NCI-H345 (cell line): ENCODE measurements around the gene NR2C2AP.
"Not testable (repeated sequence)": the region's sequence is repeated elsewhere in the genome, so short reads cannot be mapped to it uniquely, and the experiment has no call there.

Experiments used
- DNase-seq: peaks from one replicate; lab custom pipeline; 2025; lab: John Stamatoyannopoulos, UW

The NR2C2AP gene

GRCh38 chr19:19181488-19181998 is 21.7 kb downstream of the NR2C2AP start:
- DNase-seq = no peak

DNA sequence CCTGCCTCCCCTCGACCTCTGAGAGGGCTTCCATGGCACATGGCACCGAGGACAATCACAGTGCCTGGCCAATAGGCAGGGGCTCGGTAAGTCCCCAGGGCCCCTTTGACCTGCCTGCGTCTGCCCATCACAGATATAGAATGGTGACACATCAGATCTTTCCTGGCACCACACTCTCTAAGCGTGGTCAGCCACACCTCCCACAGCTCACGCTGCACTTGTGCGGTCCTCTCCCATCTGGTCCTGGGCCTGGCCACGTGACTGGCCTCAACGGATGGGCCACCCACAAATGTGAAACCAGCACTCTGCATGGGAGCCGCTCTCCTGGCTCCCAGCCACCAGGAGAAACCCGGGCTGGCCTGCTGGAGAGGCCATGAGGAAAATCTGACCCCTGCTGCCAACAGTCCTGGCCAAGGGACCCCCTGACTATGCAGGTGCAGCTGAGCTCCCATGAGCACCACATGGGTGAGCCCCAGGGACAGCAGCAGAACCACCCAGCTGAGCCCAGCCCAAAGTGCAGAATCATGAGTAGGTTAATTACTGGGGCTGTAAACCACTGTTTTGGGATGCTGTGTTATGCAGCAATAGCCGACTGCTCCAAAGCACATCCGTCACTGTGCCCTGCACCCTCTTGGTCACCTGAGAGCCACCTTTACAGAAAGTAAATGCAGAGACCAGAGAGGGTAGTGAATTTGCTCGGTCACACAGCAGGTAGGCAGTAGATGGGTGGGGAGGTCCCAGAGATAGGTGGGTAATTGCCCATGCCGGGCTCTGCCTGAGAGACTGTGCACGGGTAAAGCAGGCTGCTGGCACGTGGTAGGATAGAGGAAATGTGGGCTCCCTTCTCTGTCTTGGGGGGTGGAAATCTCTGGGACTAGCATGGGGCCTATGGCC is 23.4 kb downstream of the NR2C2AP start:
- DNase-seq = no peak

- no peak for DNase-seq
Observed at GRCh38 chr19:19176950-19177349, 26.3 kb downstream of the NR2C2AP start.

DNA sequence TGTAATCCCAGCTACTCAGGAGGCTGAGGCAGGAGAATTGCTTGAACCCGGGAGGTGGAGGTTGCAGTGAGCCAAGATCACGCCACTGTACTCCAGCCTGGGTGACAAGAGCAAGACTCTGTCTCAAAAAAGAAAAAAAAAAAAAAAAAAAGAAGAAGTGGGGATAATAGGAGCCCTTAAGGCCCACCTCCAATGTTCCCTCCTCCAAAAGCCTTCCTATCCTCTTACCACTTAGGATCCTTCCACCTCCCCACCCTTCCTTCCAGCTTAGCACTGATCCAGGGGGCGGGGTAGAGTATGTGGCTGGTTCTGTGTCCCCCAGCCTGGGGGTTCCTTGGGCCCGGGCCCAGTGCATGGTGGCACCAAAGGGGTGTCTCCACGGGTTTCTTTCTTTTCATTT is 30.0 kb downstream of the NR2C2AP start:
- not testable (repeated sequence) for DNase-seq

DNA sequence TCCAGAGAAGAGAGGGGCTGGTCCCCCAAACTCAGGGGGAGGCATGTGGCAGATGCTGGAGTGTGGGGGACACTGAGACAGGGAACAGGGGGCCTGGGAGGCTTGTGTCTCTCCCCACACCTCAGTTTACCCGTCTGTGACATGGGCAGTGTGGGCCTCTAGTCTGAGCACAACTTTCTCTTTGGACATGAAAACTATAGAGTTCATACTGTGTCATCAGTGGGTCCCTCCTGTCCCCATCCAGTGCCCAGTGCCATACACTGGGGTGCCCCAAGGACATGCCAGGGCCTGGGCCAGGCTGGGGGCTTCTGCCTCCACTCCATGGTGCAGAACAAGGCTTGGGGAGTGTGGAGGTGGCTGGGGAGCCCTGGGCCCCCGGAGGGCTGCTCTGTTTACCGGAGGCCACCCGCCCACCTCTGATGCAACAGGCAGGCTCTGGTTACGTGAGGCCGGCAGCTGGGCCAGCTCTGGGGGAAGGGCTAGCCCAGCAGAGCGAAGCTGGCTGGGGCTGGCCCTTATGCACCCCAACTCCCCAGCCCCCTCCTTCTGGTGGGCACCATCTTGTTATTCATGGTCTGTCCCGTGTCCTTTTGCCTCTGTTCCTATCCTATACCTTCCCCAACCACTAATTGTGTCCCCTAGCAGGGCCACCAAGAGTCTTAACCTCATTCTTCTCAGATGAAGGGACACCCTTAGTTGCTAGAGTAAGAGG is 31.2 kb downstream of the NR2C2AP start:
- DNase-seq = no peak

- no peak for DNase-seq
Observed at GRCh38 chr19:19170873-19171672, 32.1 kb downstream of the NR2C2AP start.

- DNase-seq = peak; percentile 50
Observed at GRCh38 chr19:19170053-19170872, 33.0 kb downstream of the NR2C2AP start, which contains the start of gene MEF2B. Gene MEF2B (minus strand): TSS chr19:19170263. CDS start chr19:19150735, 19,528 bp downstream.

DNA sequence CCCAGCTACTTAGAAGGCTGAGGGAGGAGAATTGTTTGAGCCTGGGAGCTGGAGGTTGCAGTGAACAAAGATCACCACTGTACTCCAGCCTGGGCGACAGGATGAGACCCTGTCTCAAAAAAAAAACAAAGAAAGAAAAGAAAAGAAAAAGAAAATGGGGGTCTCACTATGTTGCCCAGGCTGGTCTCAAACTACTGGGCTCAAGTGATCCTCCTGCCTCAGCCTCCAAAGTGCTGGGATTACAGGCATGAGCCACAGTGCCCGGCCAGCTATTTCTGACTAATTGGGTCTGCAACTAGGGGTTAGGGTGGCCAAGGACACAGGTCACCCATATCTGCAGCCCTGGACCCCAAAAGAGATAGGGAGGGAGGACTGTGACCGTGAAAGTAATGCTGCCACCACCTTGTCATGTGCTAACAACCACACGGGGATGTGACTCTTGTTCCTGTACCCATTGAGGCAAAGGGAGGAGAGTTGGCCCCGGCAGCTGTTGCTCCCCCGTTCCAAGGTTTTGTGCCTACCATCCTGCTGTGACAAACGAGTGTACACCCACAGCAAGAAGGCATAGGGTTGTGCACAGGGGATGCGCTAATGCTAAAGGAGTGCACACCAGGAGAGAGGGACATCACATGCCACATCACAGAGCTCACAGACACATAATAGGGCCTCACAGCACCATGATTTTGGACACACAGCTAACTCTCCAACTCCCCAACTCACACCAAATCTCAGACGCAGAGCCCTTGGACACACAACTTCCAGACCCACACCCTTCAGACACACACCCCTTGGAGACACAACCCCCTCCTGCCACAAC is 33.8 kb downstream of the NR2C2AP start:
- DNase-seq = no peak

DNA sequence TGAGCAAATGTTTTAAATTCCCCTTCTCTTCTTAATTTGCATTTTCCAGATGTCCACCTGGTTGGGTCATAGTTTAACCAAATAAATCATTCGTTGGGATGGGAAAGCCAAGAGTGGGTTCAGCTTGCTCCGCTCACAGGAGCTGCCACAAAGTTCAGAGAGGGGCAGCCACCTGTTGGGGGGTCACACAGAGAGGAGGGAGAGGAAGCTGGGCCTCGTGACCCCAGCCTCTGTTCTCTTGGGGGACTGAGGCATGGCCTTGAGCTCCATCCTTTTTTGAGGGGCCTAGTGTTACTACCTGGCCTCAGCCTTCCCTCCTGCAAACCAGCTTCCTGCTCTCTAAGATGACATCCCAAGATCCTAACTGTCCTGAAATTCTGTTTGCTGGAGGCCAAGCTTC is 35.6 kb downstream of the NR2C2AP start:
- no peak for DNase-seq

DNA sequence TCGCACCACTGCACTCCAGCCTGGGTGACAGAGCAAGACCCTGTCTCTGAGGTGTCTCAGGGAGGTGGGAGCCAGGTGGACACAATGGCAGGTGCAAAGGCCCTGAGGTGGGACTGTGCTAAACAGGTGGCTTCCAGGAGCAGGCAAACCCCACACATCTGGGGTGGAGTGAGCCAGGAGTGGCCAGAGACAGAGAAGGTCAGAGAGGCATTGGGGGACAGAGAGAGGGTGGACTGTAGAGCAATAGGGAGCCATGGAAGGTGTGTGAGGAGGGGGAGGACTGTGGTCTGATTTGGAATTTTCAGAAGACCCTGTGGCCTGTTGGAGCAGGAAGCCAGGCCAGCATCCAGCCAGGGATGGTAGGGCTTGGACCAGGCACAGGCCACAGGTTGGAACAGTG is 37.8 kb downstream of the NR2C2AP start:
- DNase-seq = no peak

- no peak for DNase-seq
Observed at GRCh38 chr19:19162495-19162894, 40.7 kb downstream of the NR2C2AP start.

DNA sequence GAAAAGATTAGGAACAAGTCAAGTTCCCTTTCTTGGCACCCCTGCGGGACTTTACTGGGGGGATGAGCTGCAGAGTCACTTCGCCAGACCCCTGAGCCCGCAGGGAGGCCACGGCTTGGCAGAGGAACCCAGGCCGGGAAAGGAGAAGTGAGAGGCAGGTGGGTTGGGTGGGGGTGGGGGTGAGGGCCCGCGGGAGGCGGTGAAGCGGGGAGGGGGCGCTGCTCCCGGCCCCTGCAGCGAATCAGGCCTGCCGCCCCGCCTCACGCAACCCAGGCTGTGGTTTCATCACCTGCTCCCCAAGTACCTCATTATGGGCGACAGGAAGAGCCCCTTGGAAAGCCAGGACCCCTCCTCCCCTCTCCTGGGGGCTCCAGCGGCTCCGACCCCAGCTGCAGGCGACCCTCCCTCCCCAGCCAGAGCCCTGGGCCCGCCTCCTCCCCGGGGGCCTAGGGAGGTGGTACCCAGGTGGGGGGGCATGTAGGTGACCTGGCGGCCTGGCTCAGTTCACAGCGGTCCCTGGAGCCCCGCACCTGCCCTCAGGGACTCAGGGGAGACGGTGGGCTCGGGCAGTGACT is 42.7 kb downstream of the NR2C2AP start:
- DNase-seq = no peak

DNA sequence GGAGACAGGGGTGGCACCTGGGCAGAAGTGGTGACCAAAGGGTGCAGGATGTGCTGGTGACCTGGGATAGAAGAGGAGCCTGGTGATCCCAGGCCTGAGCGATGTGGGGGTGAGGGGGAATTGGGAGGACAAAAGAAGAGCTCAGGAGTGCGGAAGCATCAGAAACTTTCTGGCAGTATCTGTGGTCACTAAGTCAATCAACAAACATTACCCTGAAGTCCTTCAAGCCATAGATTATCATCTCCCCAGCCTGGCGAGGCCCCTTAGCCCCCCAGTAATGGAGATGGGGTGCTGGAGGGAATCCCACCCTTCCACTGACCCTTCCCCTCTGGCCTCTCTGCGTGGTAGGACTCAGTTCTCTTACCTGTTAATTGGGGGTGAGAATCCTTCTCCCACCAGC is 43.7 kb downstream of the NR2C2AP start:
- no peak for DNase-seq

DNA sequence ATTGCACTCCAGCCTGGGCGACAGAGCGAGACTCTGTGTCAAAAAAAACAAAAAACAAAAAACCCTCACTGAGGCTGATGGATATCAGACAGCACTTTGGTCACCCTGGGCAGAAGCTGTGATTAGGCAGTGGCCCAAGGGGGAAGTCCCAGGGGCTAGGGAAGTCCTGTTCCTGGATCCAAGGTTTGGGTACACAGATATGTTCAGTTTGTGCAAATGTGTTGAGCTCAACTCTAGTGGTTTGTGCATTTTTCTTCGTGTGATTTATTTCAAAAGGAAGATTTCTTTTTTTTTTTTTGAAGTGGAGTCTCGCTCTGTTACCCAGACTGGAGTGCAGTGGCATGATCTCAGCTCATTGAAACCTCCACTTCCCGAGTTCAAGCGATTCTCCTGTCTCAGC is 45.4 kb downstream of the NR2C2AP start:
- DNase-seq = no peak

- no peak for DNase-seq
Observed at GRCh38 chr19:19155495-19156219, 47.6 kb downstream of the NR2C2AP start.

DNA sequence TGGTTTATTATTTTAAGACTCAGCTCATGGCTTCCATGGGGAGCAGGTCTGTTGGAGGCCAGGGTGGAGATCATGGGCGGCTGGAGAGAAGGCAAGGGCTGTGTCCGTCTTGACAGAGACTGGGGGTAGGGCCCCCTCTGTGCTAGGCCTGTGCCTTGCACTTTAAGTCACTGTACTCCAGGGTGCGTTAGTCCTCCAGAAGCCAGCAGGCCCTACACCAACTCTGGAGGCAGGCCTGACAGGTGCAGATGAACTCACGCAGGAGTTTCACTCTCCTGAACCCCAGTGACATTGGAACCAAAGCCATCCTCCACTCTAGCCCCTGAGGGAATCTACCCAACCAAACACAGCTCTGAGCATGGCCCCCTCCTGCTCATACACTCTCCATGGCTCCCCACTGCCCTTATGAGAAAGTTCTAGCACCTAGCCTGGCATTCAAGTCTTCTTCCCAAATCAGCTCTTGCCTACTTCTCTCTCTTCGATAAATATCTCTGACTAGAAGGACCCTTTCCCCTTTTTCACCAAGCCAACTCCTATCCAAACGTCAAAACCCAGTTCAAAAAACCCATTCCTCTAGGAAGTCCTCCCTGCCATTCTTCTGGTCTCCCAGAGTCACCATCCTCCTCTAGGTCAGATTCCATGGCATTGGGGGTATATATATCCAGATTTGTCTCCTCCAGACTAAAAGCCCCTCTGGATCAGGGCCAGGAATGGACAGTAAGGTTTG is 48.3 kb downstream of the NR2C2AP start:
- DNase-seq = no peak

DNA sequence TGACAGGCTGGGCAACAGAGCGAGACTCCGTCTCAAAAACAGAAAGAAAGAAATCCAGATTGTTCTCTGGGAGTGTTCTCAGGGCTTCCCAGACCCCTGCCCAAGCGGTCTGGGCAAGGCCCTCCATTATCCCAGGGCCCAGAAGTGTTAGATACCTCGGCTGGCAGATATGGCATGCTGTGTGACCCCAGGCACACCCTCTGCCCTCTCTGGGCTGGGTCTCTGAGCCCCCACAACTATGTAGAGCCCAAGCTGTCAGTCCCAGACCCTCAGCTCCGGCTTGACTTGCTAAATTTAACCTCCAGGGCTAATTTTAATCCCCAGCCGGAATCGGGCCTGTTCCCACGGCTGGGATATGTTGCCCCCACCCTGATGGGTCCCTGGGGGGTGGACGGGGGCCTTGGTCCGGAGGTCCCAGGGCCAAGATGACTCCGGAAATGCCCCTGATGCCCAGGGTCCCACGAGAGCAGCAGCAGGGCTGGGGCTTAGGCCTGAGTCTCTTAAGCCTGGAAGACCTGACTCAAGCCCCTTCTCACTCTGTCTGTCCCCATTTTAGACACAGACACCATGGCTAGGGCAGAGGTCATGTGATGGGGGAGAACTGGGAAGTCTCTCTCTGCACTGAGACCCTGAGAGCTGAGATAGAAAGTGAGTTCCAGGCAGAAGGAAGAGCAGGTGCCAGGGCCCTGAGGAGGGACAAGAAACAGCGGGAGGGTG is 50.4 kb downstream of the NR2C2AP start:
- DNase-seq = no peak

GRCh38 chr19:19151418-19151817 is 51.8 kb downstream of the NR2C2AP start:
- DNase-seq = no peak
